ENCODE results near the gene NGLY1.

Gene NGLY1

DNA sequence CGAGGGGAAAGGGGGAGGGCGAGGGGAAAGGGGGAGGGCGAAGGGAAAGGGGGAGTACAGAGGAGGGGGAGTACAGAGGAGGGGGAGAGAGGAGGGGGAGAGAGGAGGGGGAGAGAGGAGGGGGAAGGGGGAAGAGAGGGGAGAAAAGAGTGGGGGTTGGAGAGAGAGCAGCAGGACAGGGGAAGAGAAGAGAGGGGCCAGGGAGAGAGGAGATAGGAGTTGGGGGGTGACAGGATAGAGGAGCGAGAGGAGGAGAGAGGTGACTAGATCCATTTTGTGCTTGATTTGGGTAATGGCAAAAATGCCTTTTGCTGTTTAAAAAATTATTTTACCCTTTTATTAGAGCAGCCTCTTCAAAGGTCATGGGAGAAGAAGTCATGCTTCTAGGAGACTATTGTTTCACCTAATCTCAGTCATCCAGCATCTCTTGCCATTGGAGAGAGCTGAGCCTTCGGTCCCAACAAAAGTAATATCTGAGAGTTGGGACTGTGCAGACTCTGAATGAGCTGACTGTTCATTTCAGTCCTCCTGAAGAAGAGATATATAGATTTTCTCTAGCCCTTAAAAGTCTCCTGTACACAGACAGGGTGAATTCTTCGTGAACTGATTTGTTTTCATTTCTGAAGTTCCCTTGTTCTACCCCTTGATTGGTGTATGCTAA lies 103.5 kb downstream of the NGLY1 start:
- TF ChIP-seq, protein P1, sequence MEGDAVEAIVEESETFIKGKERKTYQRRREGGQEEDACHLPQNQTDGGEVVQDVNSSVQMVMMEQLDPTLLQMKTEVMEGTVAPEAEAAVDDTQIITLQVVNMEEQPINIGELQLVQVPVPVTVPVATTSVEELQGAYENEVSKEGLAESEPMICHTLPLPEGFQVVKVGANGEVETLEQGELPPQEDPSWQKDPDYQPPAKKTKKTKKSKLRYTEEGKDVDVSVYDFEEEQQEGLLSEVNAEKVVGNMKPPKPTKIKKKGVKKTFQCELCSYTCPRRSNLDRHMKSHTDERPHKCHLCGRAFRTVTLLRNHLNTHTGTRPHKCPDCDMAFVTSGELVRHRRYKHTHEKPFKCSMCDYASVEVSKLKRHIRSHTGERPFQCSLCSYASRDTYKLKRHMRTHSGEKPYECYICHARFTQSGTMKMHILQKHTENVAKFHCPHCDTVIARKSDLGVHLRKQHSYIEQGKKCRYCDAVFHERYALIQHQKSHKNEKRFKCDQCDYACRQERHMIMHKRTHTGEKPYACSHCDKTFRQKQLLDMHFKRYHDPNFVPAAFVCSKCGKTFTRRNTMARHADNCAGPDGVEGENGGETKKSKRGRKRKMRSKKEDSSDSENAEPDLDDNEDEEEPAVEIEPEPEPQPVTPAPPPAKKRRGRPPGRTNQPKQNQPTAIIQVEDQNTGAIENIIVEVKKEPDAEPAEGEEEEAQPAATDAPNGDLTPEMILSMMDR (conservative IDR thresholded peaks at IDR 0.05; ENCODE audit: low read depth, low read length), result no peak
- no peak for DNase-seq (ENCODE audit: low read depth)
- no peak overlapping the region for H3K4me3 ChIP-seq (ENCODE audit: low read length)

DNA sequence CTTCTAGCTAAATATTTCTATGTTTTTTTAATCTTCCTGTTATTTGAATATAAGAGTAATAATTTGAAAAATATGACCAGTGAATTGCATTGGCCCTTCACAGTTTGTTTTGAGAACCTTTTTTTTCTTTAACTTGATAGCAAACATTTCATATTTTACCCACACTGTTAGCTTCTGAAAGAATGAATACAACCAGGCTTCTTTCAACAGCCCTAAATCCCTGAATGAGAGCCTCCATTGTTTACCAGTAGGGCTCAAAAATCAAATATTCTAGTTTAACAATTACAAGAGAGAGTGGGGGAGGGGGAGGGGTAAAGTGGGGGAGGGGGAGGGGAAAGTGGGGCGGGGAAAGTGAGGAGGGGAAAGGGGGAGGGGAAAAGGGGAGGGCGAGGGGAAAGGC lies 104.1 kb downstream of the NGLY1 start:
- TF ChIP-seq, protein P1 (conservative IDR thresholded peaks at IDR 0.05; ENCODE audit: low read depth, low read length), result no peak
- no peak overlapping the region for H3K4me3 ChIP-seq (ENCODE audit: low read length)

DNA sequence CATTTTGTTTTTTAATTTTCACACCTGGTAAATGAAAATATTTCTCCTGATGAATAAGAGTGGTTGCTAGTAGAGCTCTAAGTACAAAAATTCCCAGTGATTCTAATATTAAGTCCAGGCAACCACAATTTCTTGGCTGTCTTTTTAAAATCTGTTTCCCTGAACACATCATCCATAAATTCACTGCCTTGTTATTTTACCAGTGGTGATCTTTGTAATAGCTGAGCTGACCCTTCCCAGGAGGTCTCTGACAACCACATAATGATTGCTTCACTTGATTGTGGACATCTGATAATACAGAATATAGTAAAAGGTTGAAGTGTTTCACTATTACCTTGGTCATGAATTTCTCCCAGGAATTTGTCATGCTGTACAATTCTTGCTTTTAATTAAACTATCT lies 104.7 kb downstream of the NGLY1 start:
- TF ChIP-seq, protein P1 (conservative IDR thresholded peaks at IDR 0.05; ENCODE audit: low read depth, low read length), result no peak
- no peak overlapping the region for H3K4me3 ChIP-seq (ENCODE audit: low read length)

More for the DNA sequence above, 104.1 kb downstream of the NGLY1 start:
- no peak for DNase-seq (ENCODE audit: low read depth)

DNA sequence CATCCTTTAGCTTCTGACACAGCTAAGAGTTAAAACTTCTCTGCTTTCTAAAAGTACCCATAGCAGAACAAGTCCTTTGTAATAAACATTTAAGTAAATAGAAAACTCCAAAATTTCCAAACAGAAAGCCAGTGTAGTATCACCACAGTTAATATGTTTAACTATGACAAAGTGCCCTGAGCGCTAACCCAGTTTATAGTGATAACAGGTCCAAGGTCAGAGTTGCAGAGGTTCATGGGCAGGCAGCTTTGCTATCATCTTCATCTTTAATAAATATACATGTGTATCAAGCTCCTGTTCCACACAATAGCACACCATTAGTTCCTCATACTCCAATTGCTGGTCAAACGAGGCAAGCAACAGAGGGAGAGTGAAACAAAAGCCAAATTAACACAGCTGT lies 106.1 kb downstream of the NGLY1 start:
- no peak for DNase-seq (ENCODE audit: low read depth)
- H3K4me3 ChIP-seq (ENCODE audit: low read length), result no peak overlapping the region
- TF ChIP-seq, protein P1 (conservative IDR thresholded peaks at IDR 0.05; ENCODE audit: low read depth, low read length), result no peak

More for the DNA sequence above, 104.7 kb downstream of the NGLY1 start:
- no peak for DNase-seq (ENCODE audit: low read depth)

DNA sequence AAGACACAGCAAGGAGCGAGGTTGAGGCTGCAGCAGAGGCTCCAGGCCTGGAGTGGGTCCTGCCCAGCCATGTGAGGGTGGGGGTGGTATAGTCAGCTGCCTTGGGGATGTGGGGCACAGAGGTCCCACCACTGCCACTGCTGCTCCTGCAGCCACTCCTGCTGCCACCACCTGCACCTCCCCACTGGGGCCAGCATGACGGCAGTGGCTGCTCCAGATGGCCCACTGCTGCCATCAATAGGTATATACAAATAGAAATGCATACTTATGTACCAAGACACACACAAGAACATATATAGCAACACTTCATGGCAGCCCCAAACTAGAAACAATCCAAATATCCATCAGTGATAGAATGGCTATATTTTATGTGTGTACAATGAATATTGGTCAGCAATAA lies 108.6 kb downstream of the NGLY1 start:
- no peak overlapping the region for H3K4me3 ChIP-seq (ENCODE audit: low read length)
- TF ChIP-seq, protein P1 (conservative IDR thresholded peaks at IDR 0.05; ENCODE audit: low read depth, low read length), result no peak
- no peak for DNase-seq (ENCODE audit: low read depth)

DNA sequence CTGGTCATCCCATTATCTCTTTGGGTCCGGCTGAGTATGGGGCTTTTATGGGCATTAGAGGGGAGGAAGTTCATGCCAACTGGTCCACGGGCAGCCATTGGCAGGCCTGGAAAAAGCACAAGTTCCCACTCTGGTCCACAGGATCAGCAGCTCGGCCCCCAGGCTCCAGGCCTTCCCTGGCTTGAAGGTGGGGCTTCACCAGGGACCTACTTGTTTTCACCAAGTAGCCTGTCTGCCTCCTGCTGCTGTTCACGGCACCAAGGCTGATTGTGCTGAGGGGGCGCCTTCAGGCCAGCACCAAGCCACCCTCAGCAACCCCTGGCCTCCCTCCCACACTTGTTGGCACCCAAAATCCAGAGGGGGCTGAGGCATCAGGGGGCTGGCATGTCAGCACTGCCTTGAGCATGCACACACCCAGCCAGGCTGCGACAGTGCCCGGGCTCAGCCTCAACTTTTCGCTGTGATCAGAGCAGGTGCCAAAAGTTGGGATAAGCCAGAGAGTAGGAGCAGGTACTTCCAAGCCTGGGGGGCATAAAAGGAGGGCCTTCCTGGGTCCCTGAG lies 109.4 kb downstream of the NGLY1 start:
- no peak overlapping the region for H3K4me3 ChIP-seq (ENCODE audit: low read length)
- no peak for DNase-seq (ENCODE audit: low read depth)
- TF ChIP-seq, protein P1 (conservative IDR thresholded peaks at IDR 0.05; ENCODE audit: low read depth, low read length), result no peak
